ENCODE data around the gene GLUD2. TPM values are rescaled to one million over a fixed set of nuclear protein-coding genes. Genes with fewer than 3 reads are reported as not detected.

Gene GLUD2
- total and polyA plus RNA-seq, 10 of the 15 experiments (the other 5 are each of a cell fraction or from before 2014, with no cell fraction given), result 0.05 to 1.5 (median 0.10) TPM; not detected in 1

DNA sequence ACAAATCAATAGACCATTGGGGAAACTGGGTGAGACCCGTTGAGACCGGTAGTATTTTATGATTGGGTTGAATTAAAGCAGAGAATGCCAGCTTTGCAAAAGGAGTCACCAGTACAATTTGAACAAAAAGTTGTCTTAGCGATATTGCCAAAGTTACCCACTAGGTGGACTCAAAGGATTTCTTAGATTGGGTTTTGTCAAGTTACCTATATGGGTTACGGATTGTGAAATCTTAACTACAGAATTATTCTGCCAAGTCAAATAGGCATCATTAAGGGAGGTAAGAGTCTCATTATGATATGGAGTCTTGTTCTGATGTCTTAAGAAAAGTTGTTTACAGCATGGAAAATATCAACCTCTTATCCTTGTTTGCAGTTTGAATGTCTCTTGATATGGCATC, 46.8 kb upstream of the GLUD2 start:
- POLR2A ChIA-PET, result no interaction called here
- Histone ChIP-seq H3K4me1 (ENCODE audit: control insufficient read depth, insufficient read depth, low read length) (no peaks in the 10 kb centered on the region), H3K9ac (ENCODE audit: control insufficient read depth, insufficient read depth, low read length) (no peak overlapping the region), H3K27me3 (replicated peaks in 1 of 2; ENCODE audit: control insufficient read depth in 2 of 2, insufficient read depth in 2 of 2, low read length in 1 of 2) (no peaks in the 10 kb centered on the region), H3K36me3 (ENCODE audit: control insufficient read depth in 2 of 2, insufficient read depth in 2 of 2, low read length in 1 of 2) (no peaks in the 10 kb centered on the region), H2AFZ (ENCODE audit: control insufficient read depth, low read depth, low read length) (no peak overlapping the region), H4K20me1 (ENCODE audit: control insufficient read depth, insufficient read depth) (no peaks in the 10 kb centered on the region), H3K27ac (ENCODE audit: control insufficient read depth, insufficient read depth) (no peak overlapping the region), H3K9me3 (replicated peaks; ENCODE audit: control insufficient read depth, insufficient read depth, low read length) (no peaks in the 10 kb centered on the region), H3K4me3 (no peak overlapping the region), H3K79me2 (ENCODE audit: control insufficient read depth, insufficient read depth, low read length) (no peaks in the 10 kb centered on the region), H3K4me2 (ENCODE audit: control insufficient read depth, insufficient read depth) (no peak overlapping the region)
- CTCF ChIA-PET, result interaction anchor here (0.6 to 2.3 kb wide), 11 partner anchors 177 to 584 kb away, joined by 3 to 12 read pairs (median 4); no protein-coding TSS in a partner anchor
- RAD21 ChIA-PET (ENCODE audit: unreplicated experiment), result interaction anchor here (0.8 to 1.0 kb wide), 2 partner anchors 210 to 577 kb away, joined by 3 read pairs; no protein-coding TSS in a partner anchor
- no TSS peak for BruUV-seq (replicated peaks)
- peak; percentile 5 for DNase-seq (ENCODE audit: low read depth, low spot score)
- SMC1A ChIA-PET (ENCODE audit: uncharacterized antibody, unreplicated experiment), result interaction anchor here (0.7 to 4.4 kb wide), 8 partner anchors 160 to 576 kb away, joined by 3 to 17 read pairs (median 4); no protein-coding TSS in a partner anchor
- intact Hi-C loops (cut with micrococcal nuclease; ENCODE audit: unreplicated experiment) (no loop called here), in situ Hi-C loops (cut with MboI) (no loop called here)
- WGBS (ENCODE audit: insufficient coverage, insufficient replicate concordance, low lambda C conversion rate, missing lambda C conversion rate), result 31% methylated on average over 4 of the region's 4 CpGs
- FAIRE-seq, result peak; percentile 65
- TF ChIP-seq WRNIP1 (IDR thresholded peaks at IDR 0.05; ENCODE audit: borderline replicate concordance, low read depth, low read length) (no peak), SMC3 (IDR thresholded peaks at IDR 0.05; ENCODE audit: borderline replicate concordance, low read length) (peak; percentile 21; the same call in 1 of the 2 replicates), RAD21 (IDR thresholded peaks at IDR 0.05; ENCODE audit: insufficient read depth, low read depth, low read length) (peak; percentile 64), SUZ12 (IDR thresholded peaks at IDR 0.05; ENCODE audit: unreplicated experiment) (no peak)
- TF ChIP-seq, protein P1, sequence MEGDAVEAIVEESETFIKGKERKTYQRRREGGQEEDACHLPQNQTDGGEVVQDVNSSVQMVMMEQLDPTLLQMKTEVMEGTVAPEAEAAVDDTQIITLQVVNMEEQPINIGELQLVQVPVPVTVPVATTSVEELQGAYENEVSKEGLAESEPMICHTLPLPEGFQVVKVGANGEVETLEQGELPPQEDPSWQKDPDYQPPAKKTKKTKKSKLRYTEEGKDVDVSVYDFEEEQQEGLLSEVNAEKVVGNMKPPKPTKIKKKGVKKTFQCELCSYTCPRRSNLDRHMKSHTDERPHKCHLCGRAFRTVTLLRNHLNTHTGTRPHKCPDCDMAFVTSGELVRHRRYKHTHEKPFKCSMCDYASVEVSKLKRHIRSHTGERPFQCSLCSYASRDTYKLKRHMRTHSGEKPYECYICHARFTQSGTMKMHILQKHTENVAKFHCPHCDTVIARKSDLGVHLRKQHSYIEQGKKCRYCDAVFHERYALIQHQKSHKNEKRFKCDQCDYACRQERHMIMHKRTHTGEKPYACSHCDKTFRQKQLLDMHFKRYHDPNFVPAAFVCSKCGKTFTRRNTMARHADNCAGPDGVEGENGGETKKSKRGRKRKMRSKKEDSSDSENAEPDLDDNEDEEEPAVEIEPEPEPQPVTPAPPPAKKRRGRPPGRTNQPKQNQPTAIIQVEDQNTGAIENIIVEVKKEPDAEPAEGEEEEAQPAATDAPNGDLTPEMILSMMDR (IDR thresholded peaks at IDR 0.05 in 2 of 3, conservative IDR thresholded peaks at IDR 0.05 in 1 of 3; ENCODE audit: control insufficient read depth in 2 of 3, extremely low read depth in 1 of 3, insufficient read depth in 1 of 3, low read depth in 3 of 3, low read length in 3 of 3), result peak in 1 of 3 experiments; percentile 35; a peak in 2 of 6 replicates
- ATAC-seq, result peak; percentile 60
